ENCODE measurements around the gene NOL12.
"Not testable (repeated sequence)": the region's sequence is repeated elsewhere in the genome, so short reads cannot be mapped to it uniquely, and the experiment has no call there.

NOL12 gene

DNA sequence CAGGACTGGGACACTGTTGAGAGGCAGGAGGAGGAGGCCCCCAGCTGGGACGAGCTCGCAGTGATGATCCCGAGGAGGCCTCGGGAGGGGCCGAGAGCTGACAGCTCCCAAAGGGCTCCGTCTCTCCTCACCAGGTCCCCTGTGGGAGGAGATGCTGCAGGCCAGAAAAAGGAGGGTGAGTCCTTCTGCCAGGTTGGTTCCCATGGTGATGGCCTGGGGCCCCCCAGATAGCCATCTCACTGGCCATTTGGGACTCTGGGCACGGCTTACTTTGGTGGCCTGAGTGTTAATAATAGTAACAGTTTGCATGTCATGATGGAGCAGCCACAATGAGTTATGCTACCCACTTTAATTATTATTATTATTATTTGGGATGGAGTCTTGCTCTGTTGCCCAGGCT lies 29.6 kb downstream of the NOL12 start:
- DNase-seq, result no peak

- peak; percentile 71 for DNase-seq
Observed at GRCh38 chr22:37716708-37717107, 30.6 kb downstream of the NOL12 start.

DNA sequence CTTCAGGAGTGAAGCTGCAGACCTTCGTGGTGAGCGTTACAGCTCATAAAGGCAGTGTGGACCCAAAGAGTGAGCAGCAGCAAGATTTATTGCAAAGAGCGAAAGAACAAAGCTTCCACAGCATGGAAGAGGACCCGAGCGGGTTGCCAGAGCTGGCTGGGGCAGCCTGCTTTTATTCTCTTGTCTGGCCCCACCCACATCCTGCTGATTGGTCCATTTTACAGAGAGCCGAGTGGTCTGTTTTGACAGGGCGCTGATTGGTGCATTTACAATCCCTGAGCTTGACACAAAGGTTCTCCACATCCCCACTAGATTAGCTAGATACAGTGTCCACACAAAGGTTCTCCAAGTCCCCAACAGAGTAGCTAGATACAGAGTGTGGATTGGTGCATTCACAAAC lies 31.1 kb downstream of the NOL12 start:
- DNase-seq, result not testable (repeated sequence)

GRCh38 chr22:37717746-37718305 lies 31.7 kb downstream of the NOL12 start:
- DNase-seq, result not testable (repeated sequence)

- no peak for DNase-seq
Observed at GRCh38 chr22:37725551-37726240, 39.6 kb downstream of the NOL12 start.

- DNase-seq, result no peak
Observed at GRCh38 chr22:37726241-37726887, 40.2 kb downstream of the NOL12 start.

GRCh38 chr22:37728620-37729019 lies 42.5 kb downstream of the NOL12 start:
- no peak for DNase-seq

DNA sequence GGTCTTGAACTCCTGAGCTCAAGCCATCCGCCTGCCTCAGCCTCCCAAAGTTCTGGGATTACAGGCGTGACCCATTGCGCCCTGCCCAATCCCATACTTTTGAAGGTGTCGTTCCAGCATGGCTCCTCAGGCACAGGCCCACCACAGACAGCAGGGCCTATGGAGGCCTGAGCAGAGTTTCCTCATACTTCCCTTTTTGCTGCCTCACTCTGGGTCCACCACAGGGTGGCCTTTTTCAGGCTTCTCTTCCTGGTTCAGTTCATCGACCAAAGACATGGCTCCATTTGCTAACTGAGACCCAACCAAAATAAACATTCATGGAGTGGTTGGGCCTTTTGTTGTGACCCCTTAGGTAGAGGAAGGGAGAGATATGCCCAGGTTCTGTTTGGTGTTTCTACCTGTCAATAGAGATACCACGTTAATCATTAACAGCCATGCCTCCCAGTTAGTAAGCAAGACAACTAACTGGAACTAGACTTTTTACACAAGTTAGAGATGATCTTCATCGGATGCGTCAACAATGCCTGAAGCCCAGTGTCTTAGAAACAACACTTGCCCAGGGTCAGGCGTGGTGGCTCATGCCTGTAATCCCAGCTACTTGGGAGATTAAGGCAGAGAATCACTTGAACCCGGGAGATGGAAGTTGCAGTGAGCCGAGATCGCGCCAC lies 45.8 kb downstream of the NOL12 start:
- DNase-seq, result no peak

DNA sequence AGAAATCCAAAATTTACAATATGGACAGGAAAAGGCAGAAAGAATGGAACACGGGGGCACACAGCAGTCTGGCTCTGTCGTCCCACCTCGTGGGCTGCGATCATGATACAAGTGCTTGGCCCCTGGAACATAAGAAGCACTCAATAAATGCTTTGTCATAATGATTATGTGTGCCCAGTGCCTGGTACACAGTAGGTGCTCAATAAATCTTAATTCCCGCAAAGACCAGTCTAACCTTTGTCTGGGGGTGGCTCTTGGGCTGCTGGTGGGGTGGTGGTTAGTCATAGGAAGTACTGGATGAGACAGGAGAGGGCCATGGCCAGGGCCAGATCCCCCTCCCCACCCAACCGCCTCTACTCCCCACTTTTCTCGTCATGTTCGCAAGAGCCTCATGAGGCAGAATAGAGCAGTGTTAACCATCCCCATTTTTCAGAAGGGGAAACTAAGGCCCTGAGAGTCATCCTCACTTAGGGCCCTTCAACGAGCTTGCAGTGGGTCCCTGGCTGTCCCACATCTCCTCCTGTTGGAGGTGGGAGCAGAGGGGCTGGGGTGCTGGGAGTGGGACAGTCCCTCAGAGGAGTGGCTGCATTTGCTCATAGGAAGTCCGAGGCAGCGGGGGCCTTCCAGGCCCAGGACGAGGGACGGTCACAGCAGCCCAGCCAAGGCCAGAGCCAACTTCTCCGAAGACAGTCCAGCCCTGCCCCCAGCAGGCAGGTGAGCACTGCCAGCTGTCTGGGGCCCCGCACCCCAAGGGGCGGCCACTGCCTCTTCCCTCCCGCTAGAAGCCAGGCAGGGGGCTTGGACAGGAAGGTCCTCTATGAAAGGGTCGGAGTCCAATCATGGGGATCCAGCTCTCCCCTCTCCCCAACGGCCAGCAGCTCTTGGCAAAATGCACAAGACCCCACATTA lies 46.8 kb downstream of the NOL12 start:
- no peak for DNase-seq

DNA sequence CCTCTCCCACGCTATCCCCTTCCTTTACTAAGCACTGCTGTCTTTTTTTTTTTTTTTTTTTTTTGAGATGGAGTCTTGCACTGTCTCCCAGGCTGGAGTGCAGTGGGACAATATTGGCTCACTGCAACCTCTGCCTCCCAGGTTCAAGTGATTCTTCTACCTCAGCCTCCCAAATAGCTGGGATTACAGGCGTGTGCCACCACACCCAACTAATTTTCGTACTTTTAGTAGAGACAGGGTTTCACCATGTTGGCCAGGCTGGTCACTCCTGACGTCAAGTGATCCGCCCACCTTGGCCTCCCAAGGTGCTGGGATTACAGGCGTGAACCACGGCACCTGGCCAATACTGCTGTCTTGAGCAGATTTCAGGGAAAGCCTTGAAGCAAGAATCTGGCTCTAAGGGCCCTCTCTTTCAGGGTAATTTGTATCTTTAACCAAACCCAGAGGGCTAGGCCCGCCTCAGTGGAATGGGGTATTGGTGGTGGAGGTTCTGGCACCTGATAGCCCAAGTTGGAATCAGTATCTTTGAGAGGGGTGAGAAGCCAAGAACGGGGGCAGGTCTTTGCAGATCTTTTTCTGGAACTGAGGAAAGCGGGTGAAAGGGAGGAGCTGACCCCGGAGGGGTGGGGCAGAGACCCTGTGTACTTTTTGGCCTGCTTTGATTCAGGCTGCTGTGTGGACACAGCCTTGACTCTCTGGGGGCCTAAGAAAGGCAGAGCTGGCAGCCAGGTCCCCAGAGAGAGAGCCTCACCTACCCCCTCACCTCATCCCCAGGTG lies 47.7 kb downstream of the NOL12 start:
- no peak for DNase-seq

DNA sequence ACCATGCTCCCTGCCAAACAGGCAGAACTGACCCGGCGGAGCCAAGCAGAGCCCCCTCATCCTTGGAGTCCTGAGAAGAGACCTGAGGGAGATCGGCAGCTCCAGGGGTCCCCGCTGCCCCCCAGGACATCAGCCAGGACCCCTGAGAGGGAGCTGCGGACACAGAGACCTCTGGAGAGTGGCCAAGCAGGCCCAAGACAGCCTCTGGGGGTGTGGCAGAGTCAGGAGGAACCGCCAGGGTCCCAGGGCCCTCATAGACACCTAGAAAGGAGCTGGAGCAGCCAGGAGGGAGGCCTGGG lies 48.2 kb downstream of the NOL12 start:
- no peak for DNase-seq

- DNase-seq, result no peak
Observed at GRCh38 chr22:37734964-37735451, 48.9 kb downstream of the NOL12 start.

DNA sequence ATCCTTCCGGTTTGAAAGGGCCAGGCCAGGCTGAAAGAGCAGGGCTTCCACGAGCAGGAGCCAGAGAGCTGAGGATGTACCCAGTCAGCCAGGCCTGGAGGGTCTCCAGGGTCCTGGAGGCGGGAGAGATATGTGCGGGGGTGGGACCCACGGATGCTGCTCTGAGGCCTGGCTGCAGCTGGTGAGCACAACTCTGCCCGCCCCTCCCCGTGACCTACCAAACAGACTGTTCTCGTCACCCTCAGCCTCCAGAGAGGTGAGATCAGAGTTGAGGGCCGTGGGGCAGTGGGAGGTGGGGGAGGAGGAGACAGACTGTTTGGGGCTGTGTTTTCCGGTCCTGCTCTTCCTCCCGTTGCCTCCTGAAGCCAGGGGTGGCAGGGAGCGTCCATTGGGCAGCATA lies 52.9 kb downstream of the NOL12 start:
- DNase-seq, result no peak

DNA sequence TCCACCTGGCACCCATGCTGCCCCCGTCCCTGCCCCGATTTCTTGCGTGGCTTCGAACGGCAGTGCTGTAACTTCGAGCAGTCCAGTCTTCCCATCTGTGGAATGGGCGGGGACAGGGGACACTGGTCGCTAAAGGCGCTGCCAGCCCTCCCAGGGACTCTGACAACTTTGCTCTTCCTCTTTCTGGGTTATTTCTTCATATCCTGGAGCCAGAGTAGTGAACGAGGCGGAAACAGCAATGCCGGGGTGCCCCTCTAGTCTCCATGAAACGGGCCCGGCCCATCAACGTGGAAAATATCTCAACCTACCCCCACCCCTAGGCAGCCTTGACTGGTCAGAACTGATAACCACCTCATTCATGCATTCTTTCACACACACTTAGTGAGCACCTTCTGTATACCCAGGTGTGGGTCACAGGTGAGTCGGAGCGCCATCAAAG lies 53.5 kb downstream of the NOL12 start:
- no peak for DNase-seq

- no peak for DNase-seq
Observed at GRCh38 chr22:37740455-37741311, 54.5 kb downstream of the NOL12 start.

- peak; percentile 88 for DNase-seq
Observed at GRCh38 chr22:37741312-37741795, 55.2 kb downstream of the NOL12 start.

DNA sequence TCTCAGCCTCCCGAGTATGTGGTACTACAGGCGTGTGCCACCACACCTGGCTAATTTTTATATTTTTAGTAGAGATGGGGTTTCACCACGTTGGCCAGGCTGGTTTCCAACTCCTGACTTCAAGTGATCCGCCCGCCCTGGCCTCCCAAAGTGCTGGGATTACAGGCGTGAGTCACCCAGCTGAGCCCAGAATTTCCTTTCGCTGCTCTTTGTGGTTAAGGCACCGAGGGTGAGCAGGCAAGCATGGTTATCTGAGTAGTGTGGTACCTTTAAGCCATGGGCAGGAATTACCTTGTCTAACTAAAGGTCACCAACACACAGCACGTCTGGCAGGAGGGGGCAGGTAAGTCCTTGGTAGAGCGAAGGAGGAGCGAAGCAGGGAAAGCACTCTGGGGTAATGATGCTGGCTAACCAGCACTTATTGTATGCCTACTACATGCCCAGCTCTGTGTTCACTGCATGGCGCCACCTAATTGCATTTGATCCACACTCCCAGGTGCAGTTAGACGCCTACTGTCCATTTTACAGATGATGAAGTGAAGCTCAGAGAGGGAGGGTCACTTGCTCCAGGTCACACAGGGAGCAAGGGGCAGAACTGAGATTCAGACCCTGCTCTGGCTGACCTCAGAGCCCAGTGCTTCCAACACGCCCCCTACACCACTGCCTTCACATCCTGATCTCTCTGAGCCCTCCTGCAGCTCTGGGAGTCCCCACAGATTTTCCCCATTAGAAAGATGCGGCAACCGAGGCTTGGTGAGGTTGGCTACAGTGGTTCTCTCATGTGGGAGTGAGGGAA lies 56.4 kb downstream of the NOL12 start:
- DNase-seq, result peak; percentile 88
